MM.1S (cell line): ENCODE measurements around the gene CTSE.

Experiments used
- CTCF ChIP-seq: fragments of 300-600 bp; sonication (generic); IDR thresholded peaks from 2 replicates; pipeline ENCODE4 v1.5.1; 2016; ENCODE audit warnings: antibody characterized with exemption, low read length, mixed read lengths
- EZH2phosphoT487 ChIP-seq: fragments of 300-600 bp; sonication (generic); IDR thresholded peaks from 2 replicates; pipeline ENCODE4 v1.6.1; 2018; ENCODE audit warnings: antibody characterized with exemption, low read length

GRCh38 chr1:206036663-206037455 lies 13.2 kb upstream of the CTSE start:
- no peak for TF ChIP-seq CTCF
- no peak for TF ChIP-seq EZH2phosphoT487
